Peyer's patch (tissue), 4 donors: ENCODE measurements around the gene CNOT4.

Experiments used
- POLR2A ChIP-seq, 2 donors: fragments of 450-650 bp; IDR thresholded peaks; one replicate each; pipeline ENCODE4 v1.5.1; 2017; ENCODE audit warnings: antibody characterized with exemption in 2 of 2, mild to moderate bottlenecking in 2 of 2, moderate library complexity in 2 of 2
- TF ChIP-seq, protein P1 (sequence below), 6 experiments: fragments of 450-650 bp in 4 of 6; fragments of 200-600 bp in 2 of 6; sonication (generic) in 1 of 6; IDR thresholded peaks; one replicate each; pipeline ENCODE4 v1.5.1; 2017 to 2019; ENCODE audit warnings: antibody characterized with exemption in 6 of 6, mild to moderate bottlenecking in 3 of 6, moderate library complexity in 1 of 6

DNA sequence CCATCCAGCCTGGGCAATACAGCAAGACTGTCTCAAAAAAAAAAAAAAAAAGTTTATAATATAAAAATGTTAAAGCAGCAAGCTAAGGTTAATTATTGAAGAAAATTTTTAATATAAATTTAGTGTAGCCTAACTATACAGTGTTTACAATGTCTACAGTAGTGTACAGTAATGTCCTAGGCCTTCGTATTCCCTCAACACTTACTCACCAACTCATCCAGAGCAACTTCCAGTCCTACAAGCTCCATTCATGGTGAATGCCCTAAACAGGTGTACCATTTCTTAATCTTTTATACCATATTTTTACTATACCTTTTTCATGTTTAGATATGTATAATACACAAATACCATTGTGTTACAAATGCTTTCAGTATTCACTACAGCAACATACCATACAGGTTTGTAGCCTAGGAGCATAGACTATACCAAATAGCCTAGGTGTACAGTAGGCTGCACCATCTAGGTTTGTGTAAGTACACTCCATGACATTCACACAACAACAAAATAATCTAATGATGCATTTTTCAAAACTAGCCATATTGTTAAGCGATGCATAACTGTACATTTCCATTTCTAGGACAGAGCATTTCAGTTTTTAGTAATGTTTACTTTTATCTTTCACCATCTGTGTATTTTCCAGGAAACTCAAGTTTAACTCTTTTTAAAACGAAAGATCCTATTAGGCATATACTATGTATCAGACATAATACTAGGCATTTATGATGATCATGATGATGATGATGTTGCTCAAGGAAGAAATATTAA lies 43.3 kb downstream of the CNOT4 start:
- TF ChIP-seq, protein P1, sequence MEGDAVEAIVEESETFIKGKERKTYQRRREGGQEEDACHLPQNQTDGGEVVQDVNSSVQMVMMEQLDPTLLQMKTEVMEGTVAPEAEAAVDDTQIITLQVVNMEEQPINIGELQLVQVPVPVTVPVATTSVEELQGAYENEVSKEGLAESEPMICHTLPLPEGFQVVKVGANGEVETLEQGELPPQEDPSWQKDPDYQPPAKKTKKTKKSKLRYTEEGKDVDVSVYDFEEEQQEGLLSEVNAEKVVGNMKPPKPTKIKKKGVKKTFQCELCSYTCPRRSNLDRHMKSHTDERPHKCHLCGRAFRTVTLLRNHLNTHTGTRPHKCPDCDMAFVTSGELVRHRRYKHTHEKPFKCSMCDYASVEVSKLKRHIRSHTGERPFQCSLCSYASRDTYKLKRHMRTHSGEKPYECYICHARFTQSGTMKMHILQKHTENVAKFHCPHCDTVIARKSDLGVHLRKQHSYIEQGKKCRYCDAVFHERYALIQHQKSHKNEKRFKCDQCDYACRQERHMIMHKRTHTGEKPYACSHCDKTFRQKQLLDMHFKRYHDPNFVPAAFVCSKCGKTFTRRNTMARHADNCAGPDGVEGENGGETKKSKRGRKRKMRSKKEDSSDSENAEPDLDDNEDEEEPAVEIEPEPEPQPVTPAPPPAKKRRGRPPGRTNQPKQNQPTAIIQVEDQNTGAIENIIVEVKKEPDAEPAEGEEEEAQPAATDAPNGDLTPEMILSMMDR (IDR thresholded peaks at IDR 0.05), result no peak
- no peak for TF ChIP-seq POLR2A (IDR thresholded peaks at IDR 0.05)
